K562 (cell line): ENCODE results near the gene OPRM1. TPM values are rescaled to one million over a fixed set of nuclear protein-coding genes. Genes with fewer than 3 reads are reported as not detected.

Source experiments
- ATAC-seq: fragments of 200-7000 bp; cut with Tn5 transposase; 3 replicates; pipeline ENCODE4 v1.9.1; 2020; ENCODE audit warnings: moderate library complexity
- BruUV-seq: library from RNA; stranded (reverse); fragments of 400-500 nt; replicated peaks from 2 replicates; lab custom pipeline; 2021; lab: Mats Ljungman, UMichigan
- CTCF ChIA-PET: fragments of 300-600 bp; formaldehyde crosslinking; extraction: SDS; loops from one replicate; lab custom pipeline; 2021; ENCODE audit warnings: low intra/inter-chr PET ratio; lab: Yijun Ruan, JAX
- POLR2A ChIA-PET: fragments of 300-600, 350-650 bp; sonication (Branson Sonifier 250); formaldehyde crosslinking; extraction: SDS; loops from one replicate; lab custom pipeline; 2021; ENCODE audit warnings: antibody characterized with exemption, inconsistent platforms; lab: Yijun Ruan, JAX
- DNase-seq, 4 experiments: peaks; one replicate each; pipeline versions ENCODE4 v3.0.0 to v3.0.0-alpha.2; 2011 to 2018; ENCODE audit warnings: low spot score in 3 of 4, mixed read lengths in 3 of 4; ENCODE audit errors: extremely low read depth in 1 of 4
- FAIRE-seq: peaks from 2 replicates; lab custom pipeline; 2011; peaks lifted over from hg19 to GRCh38; lab: Jason Lieb, UNC
- H2AFZ ChIP-seq: 2 replicates; pipeline ENCODE4 v1.6.0; 2011; ENCODE audit warnings: low read depth, low read length, control low read depth, inconsistent platforms
- H3K27ac ChIP-seq: fragments of 200-600 bp; 3 replicates; pipeline ENCODE4 v1.8.0; 2011; ENCODE audit warnings: low read depth, mild to moderate bottlenecking, control low read depth, inconsistent platforms, low read length, moderate library complexity, mixed read lengths; ENCODE audit errors: extremely low read depth
- H3K27me3 ChIP-seq, 2 experiments: fragments of 300-600 bp in 1 of 2; 2 replicates in 1 of 2; 3 replicates in 1 of 2; pipeline versions ENCODE4 v1.6.0 to v1.8.0; 2011; ENCODE audit warnings: inconsistent platforms in 2 of 2, low read length in 2 of 2, mild to moderate bottlenecking in 1 of 2, mixed read lengths in 1 of 2, moderate library complexity in 1 of 2; ENCODE audit not compliant: control insufficient read depth in 2 of 2, insufficient read depth in 2 of 2
- H3K36me3 ChIP-seq: fragments of 300-600 bp; 3 replicates; pipeline ENCODE4 v1.8.0; 2011; ENCODE audit warnings: mild to moderate bottlenecking, low read length, inconsistent platforms; ENCODE audit not compliant: control insufficient read depth, insufficient read depth
- H3K4me1 ChIP-seq, 2 experiments: fragments of 200-600 bp in 1 of 2; replicated peaks in 1 of 2; 2 replicates in 1 of 2; 3 replicates in 1 of 2; pipeline versions ENCODE4 v1.5.1 to v1.8.0; 2011; ENCODE audit warnings: inconsistent platforms in 2 of 2, low read length in 2 of 2, mild to moderate bottlenecking in 1 of 2, mixed read lengths in 1 of 2, moderate library complexity in 1 of 2; ENCODE audit not compliant: control insufficient read depth in 2 of 2, insufficient read depth in 2 of 2
- H3K4me2 ChIP-seq: 2 replicates; pipeline ENCODE4 v1.6.1; 2011; ENCODE audit warnings: low read length, control low read depth, inconsistent platforms, mixed read lengths; ENCODE audit not compliant: insufficient read depth
- H3K4me3 ChIP-seq: fragments of 200-600 bp; sonication (generic), shearing (Covaris generic); 2 replicates; pipeline ENCODE4 v1.5.1; 2016; ENCODE audit warnings: control low read depth, inconsistent platforms
- H3K79me2 ChIP-seq: fragments of 200-600 bp; 3 replicates; pipeline ENCODE4 v1.8.0; 2011; ENCODE audit warnings: low read length, inconsistent platforms; ENCODE audit not compliant: control insufficient read depth, insufficient read depth
- H3K9ac ChIP-seq, 2 experiments: 2 replicates each; pipeline versions ENCODE4 v1.6.0 to v1.6.1; 2011; ENCODE audit warnings: low read depth in 2 of 2, low read length in 2 of 2, control low read depth in 1 of 2, inconsistent platforms in 1 of 2, mild to moderate bottlenecking in 1 of 2, mixed read lengths in 1 of 2; ENCODE audit not compliant: insufficient read depth in 1 of 2
- H3K9me1 ChIP-seq: one replicate; pipeline ENCODE4 v1.6.0; 2011; ENCODE audit warnings: inconsistent platforms, mild to moderate bottlenecking, low read length, moderate library complexity; ENCODE audit not compliant: control insufficient read depth, insufficient read depth
- H3K9me3 ChIP-seq: replicated peaks from 2 replicates; pipeline ENCODE4 v1.5.1; 2011; ENCODE audit warnings: low read depth, low read length, inconsistent platforms; ENCODE audit not compliant: control insufficient read depth, insufficient read depth
- H4K20me1 ChIP-seq: replicated peaks from 2 replicates; pipeline ENCODE4 v1.6.1; 2011; ENCODE audit warnings: low read length, inconsistent platforms, mixed read lengths; ENCODE audit not compliant: control insufficient read depth, insufficient read depth
- CTCF ChIP-seq, 3 experiments: IDR thresholded peaks in 2 of 3; conservative IDR thresholded peaks in 1 of 3; 2 replicates each; pipeline ENCODE4 v1.5.1; 2011 to 2012; ENCODE audit warnings: low read length in 3 of 3, mild to moderate bottlenecking in 3 of 3, control low read depth in 2 of 3, improper control_type of control experiment in 1 of 3, inconsistent platforms in 1 of 3, low read depth in 1 of 3, mixed read lengths in 1 of 3, moderate library complexity in 1 of 3; ENCODE audit not compliant: insufficient read depth in 2 of 3
- HDAC3 ChIP-seq: fragments of 450-650 bp; IDR thresholded peaks from 2 replicates; pipeline ENCODE4 v1.6.1; 2018; ENCODE audit warnings: borderline replicate concordance, mild to moderate bottlenecking, moderate library complexity; ENCODE audit not compliant: partially characterized antibody
- MYC ChIP-seq, 2 experiments: fragments of 250-450 bp in 1 of 2; sonication (Bioruptor Pico) in 1 of 2; IDR thresholded peaks; 2 replicates each; pipeline versions ENCODE4 v1.5.1 to v1.6.1; 2012 to 2021; ENCODE audit warnings: low read depth in 2 of 2, borderline replicate concordance in 1 of 2, improper control_type of control experiment in 1 of 2, low read length in 1 of 2, mild to moderate bottlenecking in 1 of 2, moderate library complexity in 1 of 2
- NRF1 ChIP-seq, 2 experiments: fragments of 450-650 bp; IDR thresholded peaks in 1 of 2; conservative IDR thresholded peaks in 1 of 2; 2 replicates each; pipeline ENCODE4 v1.6.1; 2014; ENCODE audit warnings: mild to moderate bottlenecking in 2 of 2
- WGBS: fragments of 100-300 bp; shearing (Covaris generic); methylation state at CpG from one replicate; pipeline ENCODE4 v1.1.6; 2016; ENCODE audit warnings: low coverage, mixed read lengths; ENCODE audit not compliant: insufficient coverage; ENCODE audit errors: missing lambda C conversion rate; 5-methylcytosine and 5-hydroxymethylcytosine counted together
- in situ Hi-C: fragments of 300-500 bp; cut with MboI; formaldehyde crosslinking; loops from 4 replicates; pipeline ENCODE4 v1.15.0; 2018; ENCODE audit warnings: inconsistent platforms, mixed read lengths
- intact Hi-C: fragments of 100-400 bp; cut with micrococcal nuclease; formaldehyde crosslinking; loops from 2 replicates; pipeline ENCODE4 v1.14.2; 2022
- polyA plus RNA-seq, 8 experiments: library from polyadenylated mRNA; depleted of rRNA in 4 of 8; stranded (reverse) in 5 of 8; unstranded in 3 of 8; fragments of >200 nt; fragmentation: Nextera tagmentation in 2 of 8; fragmentation: Illumina TruSeq in 1 of 8; extraction: Ambion mirVana in 2 of 8; extraction: Trizol in 1 of 8; gene quantifications; 2 replicates each; pipeline versions ENCODE4 v1.2.1 to v1.2.3, GENCODE V29; 2011 to 2014; ENCODE audit warnings: inconsistent platforms in 1 of 8, missing spikeins in 1 of 8
- total RNA-seq, 7 experiments: library from RNA; depleted of rRNA in 6 of 7; stranded (reverse); fragments of >200 nt in 6 of 7; fragmentation: Illumina TruSeq in 2 of 7; extraction: Trizol in 2 of 7; gene quantifications; 2 replicates each; pipeline versions ENCODE4 v1.2.1 to v1.2.3, GENCODE V29; 2011 to 2021; ENCODE audit warnings: low replicate concordance in 1 of 7

The OPRM1 gene
- total and polyA plus RNA-seq, 9 of the 15 experiments (the other 6 are each of a cell fraction or from before 2014, with no cell fraction given) = not detected

- Histone ChIP-seq H3K4me2 (no peak overlapping the region), H3K27me3 (peaks cover 0 to 5% of the 10 kb centered on the region in 2 experiments; a peak in 2 of 5 replicates), H3K9me3 (no peaks in the 10 kb centered on the region), H3K4me3 (no peak overlapping the region), H3K9me1 (no peaks in the 10 kb centered on the region), H2AFZ (no peak overlapping the region), H3K79me2 (no peaks in the 10 kb centered on the region), H3K4me1 (no peaks in the 10 kb centered on the region), H4K20me1 (no peaks in the 10 kb centered on the region), H3K27ac (no peak overlapping the region), H3K36me3 (no peaks in the 10 kb centered on the region), H3K9ac (no peak overlapping the region)
- no peak for FAIRE-seq
- ChIA-PET POLR2A (no interaction called here), CTCF (no interaction called here)
- no TSS peak for BruUV-seq
- TF ChIP-seq HDAC3 (no peak), CTCF (IDR thresholded peaks at IDR 0.05 in 2 of 3, conservative IDR thresholded peaks at IDR 0.05 in 1 of 3; ENCODE audit: insufficient read depth in 2 of 3, low read depth in 1 of 3, low read length in 3 of 3) (no peak), NRF1 (conservative IDR thresholded peaks at IDR 0.05 in 1 of 2, IDR thresholded peaks at IDR 0.05 in 1 of 2) (no peak), MYC (IDR thresholded peaks at IDR 0.05; ENCODE audit: low read depth, low read length) (no peak), MYC (CRISPR knock-in tag; IDR thresholded peaks at IDR 0.05; ENCODE audit: borderline replicate concordance, low read depth) (no peak)
- ATAC-seq = no peak
- intact Hi-C loops (no loop called here), in situ Hi-C loops (no loop called here)
- no peak for DNase-seq
- WGBS = 2% methylated on average over 6 of the region's 6 CpGs
These were observed 179.7 kb downstream of the OPRM1 start for GRCh38 chr6:154218787-154219186.
